HG03103 (cell line): Measurements from ENCODE around the gene C5orf63.
"Not testable (repeated sequence)": the region's sequence is repeated elsewhere in the genome, so short reads cannot be mapped to it uniquely, and the experiment has no call there.

Experiments
- ATAC-seq: cut with Tn5 transposase; IDR thresholded peaks from one replicate; pipeline ENCODE4 v1.9.1; 2021; ENCODE audit warnings: low read depth; ENCODE audit not compliant: unreplicated experiment

The C5orf63 gene

GRCh38 chr5:127010362-127010761 lies 62.9 kb downstream of the C5orf63 start:
- no peak for ATAC-seq

- no peak for ATAC-seq
Measured at GRCh38 chr5:127009784-127010183, 63.5 kb downstream of the C5orf63 start.

GRCh38 chr5:127008300-127008975 lies 64.9 kb downstream of the C5orf63 start:
- no peak for ATAC-seq

- no peak for ATAC-seq
Measured at GRCh38 chr5:127007522-127007921, 65.8 kb downstream of the C5orf63 start.

GRCh38 chr5:127006744-127007143 lies 66.6 kb downstream of the C5orf63 start:
- ATAC-seq = no peak

- not testable (repeated sequence) for ATAC-seq
Measured at GRCh38 chr5:127005282-127005681, 68.0 kb downstream of the C5orf63 start.

GRCh38 chr5:127004721-127005120 lies 68.6 kb downstream of the C5orf63 start:
- no peak for ATAC-seq

GRCh38 chr5:127003798-127004495 lies 69.4 kb downstream of the C5orf63 start:
- ATAC-seq = no peak

GRCh38 chr5:127002390-127002789 lies 70.9 kb downstream of the C5orf63 start:
- no peak for ATAC-seq

GRCh38 chr5:127001621-127002296 lies 71.5 kb downstream of the C5orf63 start:
- no peak for ATAC-seq
